Endothelial cell of umbilical vein (primary cell): ENCODE data around the gene NUMA1.

Experiments
- CTCF ChIP-seq, 2 donors: IDR thresholded peaks; 1 replicate in 1 of 2; 2 replicates in 1 of 2; pipeline ENCODE4 v1.5.1; 2011; ENCODE audit warnings: low read length in 2 of 2, mild to moderate bottlenecking in 2 of 2, moderate library complexity in 2 of 2, control low read depth in 1 of 2, inconsistent platforms in 1 of 2, low read depth in 1 of 2; ENCODE audit not compliant: insufficient read depth in 1 of 2; ENCODE audit errors: extremely low read depth in 1 of 2
- EZH2 ChIP-seq: IDR thresholded peaks from 2 replicates; pipeline ENCODE4 v1.6.1; 2012; ENCODE audit warnings: borderline replicate concordance, low read depth, mild to moderate bottlenecking, moderate library complexity, low read length, inconsistent platforms; ENCODE audit not compliant: severe bottlenecking
- JUN ChIP-seq: IDR thresholded peaks from 2 replicates; pipeline ENCODE4 v1.6.1; 2011; ENCODE audit warnings: borderline replicate concordance, low read depth; ENCODE audit not compliant: insufficient read length, insufficient read depth
- POLR2A ChIP-seq: IDR thresholded peaks from 2 replicates; pipeline ENCODE4 v1.6.1; 2012; ENCODE audit warnings: low read depth, mild to moderate bottlenecking, control low read depth, low read length
- POLR2AphosphoS5 ChIP-seq: IDR thresholded peaks from 2 replicates; pipeline ENCODE4 v1.6.1; 2012; ENCODE audit warnings: low read depth, mild to moderate bottlenecking, control low read depth, low read length, moderate library complexity; ENCODE audit not compliant: insufficient read depth

GRCh38 chr11:72007587-72007986 lies 72.8 kb downstream of the NUMA1 start:
- no peak for TF ChIP-seq CTCF (IDR thresholded peaks at IDR 0.05; ENCODE audit: extremely low read depth in 1 of 2, insufficient read depth in 1 of 2, low read depth in 1 of 2, low read length in 2 of 2)
- TF ChIP-seq POLR2A: no peak
- no peak for TF ChIP-seq EZH2
- no peak for TF ChIP-seq JUN
- TF ChIP-seq POLR2AphosphoS5: no peak
